Endometrial microvascular endothelial cells (primary cell): ENCODE data around the gene MTIF3. TPM values are rescaled to one million over a fixed set of nuclear protein-coding genes. Genes with fewer than 3 reads are reported as not detected.

Source experiments
- in situ Hi-C: cut with HindIII; loops from 2 replicates; pipeline ENCODE4 v1.10.0; 2017; ENCODE audit warnings: low sequenced_read_pairs, low pct_unique_long_range_greater_than_20kb; ENCODE audit errors: inconsistent ontology term
- total RNA-seq: library from RNA; depleted of rRNA; stranded (reverse); fragments of >200 nt; gene quantifications from one replicate; pipeline ENCODE4 v1.2.3, GENCODE V29; 2015; ENCODE audit errors: inconsistent ontology term

The MTIF3 gene
- total RNA-seq, result 49.0 TPM

- in situ Hi-C loops, result no loop called here
These were observed at the start of gene MTIF3 for GRCh38 chr13:27449936-27450828. MTIF3 (minus strand) TSS chr13:27450564; CDS start chr13:27440448, 10,116 bp downstream.

- in situ Hi-C loops, result no loop called here
These were observed 47.3 kb upstream of the MTIF3 start for GRCh38 chr13:27497563-27498230.

GRCh38 chr13:27496536-27497273 lies 46.3 kb upstream of the MTIF3 start:
- in situ Hi-C loops, result no loop called here

- in situ Hi-C loops, result no loop called here
These were observed 45.6 kb upstream of the MTIF3 start for GRCh38 chr13:27496006-27496405.

- in situ Hi-C loops, result no loop called here
These were observed 45.2 kb upstream of the MTIF3 start for GRCh38 chr13:27495551-27495950.

GRCh38 chr13:27493981-27494380 lies 43.6 kb upstream of the MTIF3 start:
- in situ Hi-C loops, result no loop called here

- in situ Hi-C loops, result no loop called here
These were observed 39.1 kb upstream of the MTIF3 start for GRCh38 chr13:27489456-27489855.

GRCh38 chr13:27487776-27488175 lies 37.4 kb upstream of the MTIF3 start:
- in situ Hi-C loops, result no loop called here

- in situ Hi-C loops, result no loop called here
These were observed 33.1 kb upstream of the MTIF3 start for GRCh38 chr13:27483421-27483820.

GRCh38 chr13:27482983-27483382 lies 32.6 kb upstream of the MTIF3 start:
- in situ Hi-C loops, result no loop called here

- in situ Hi-C loops, result no loop called here
These were observed 31.4 kb upstream of the MTIF3 start for GRCh38 chr13:27481766-27482165.

GRCh38 chr13:27476943-27477703 lies 26.8 kb upstream of the MTIF3 start:
- in situ Hi-C loops, result no loop called here

GRCh38 chr13:27474751-27475268 lies 24.4 kb upstream of the MTIF3 start:
- in situ Hi-C loops, result no loop called here

- in situ Hi-C loops, result no loop called here
These were observed 22.6 kb upstream of the MTIF3 start for GRCh38 chr13:27472941-27473340.

GRCh38 chr13:27472441-27472840 lies 22.1 kb upstream of the MTIF3 start:
- in situ Hi-C loops, result no loop called here

- in situ Hi-C loops, result no loop called here
These were observed 19.9 kb upstream of the MTIF3 start for GRCh38 chr13:27470075-27470820.

GRCh38 chr13:27466513-27466912 lies 16.1 kb upstream of the MTIF3 start:
- in situ Hi-C loops, result no loop called here

- in situ Hi-C loops, result no loop called here
These were observed 15.2 kb upstream of the MTIF3 start for GRCh38 chr13:27465611-27466010.
